ENCODE results near the gene CCDC148. TPM values are rescaled to one million over a fixed set of nuclear protein-coding genes. Genes with fewer than 3 reads are reported as not detected.

CCDC148 gene
- total and polyA plus RNA-seq, 4 donors, result 0.02 to 0.42 (median 0.31) TPM

GRCh38 chr2:158125756-158126498 is 330.6 kb downstream of the CCDC148 start:
- WGBS, result 88% methylated on average over 5 of the region's 5 CpGs
- no peaks in the 10 kb centered on the region for H3K9me3 ChIP-seq (ENCODE audit: control insufficient read depth in 4 of 4, low read length in 3 of 4)
- H3K4me1 ChIP-seq (ENCODE audit: control insufficient read depth in 4 of 4, insufficient read depth in 4 of 4, low read length in 3 of 4), result peaks cover 4 to 53% (median 42%) of the 10 kb centered on the region in 4 donors
- TF ChIP-seq ZBTB33 (IDR thresholded peaks at IDR 0.05), result no peak
- TF ChIP-seq EGR1 (IDR thresholded peaks at IDR 0.05; ENCODE audit: low read depth in 2 of 2), result no peak
- no peak for TF ChIP-seq RAD21 (IDR thresholded peaks at IDR 0.05)
- TF ChIP-seq GABPA (IDR thresholded peaks at IDR 0.05 in 1 of 2, conservative IDR thresholded peaks at IDR 0.05 in 1 of 2), result no peak
- no peak for TF ChIP-seq HNF4G (IDR thresholded peaks at IDR 0.05)
- TF ChIP-seq ATF3 (IDR thresholded peaks at IDR 0.05), result no peak
- no peak for TF ChIP-seq RXRA (IDR thresholded peaks at IDR 0.05)
- no peak for TF ChIP-seq FOXA1 (IDR thresholded peaks at IDR 0.05)
- TF ChIP-seq CTCF (IDR thresholded peaks at IDR 0.05; ENCODE audit: low read depth, low read length, missing input control), result no peak
- no peak for TF ChIP-seq YY1 (IDR thresholded peaks at IDR 0.05)
- no peak for TF ChIP-seq FOXA2 (IDR thresholded peaks at IDR 0.05)
- no peak for TF ChIP-seq HNF4A (conservative IDR thresholded peaks at IDR 0.05)
- TF ChIP-seq NR2F2 (IDR thresholded peaks at IDR 0.05), result no peak
- no peak for TF ChIP-seq JUND (IDR thresholded peaks at IDR 0.05)
- TF ChIP-seq TAF1 (conservative IDR thresholded peaks at IDR 0.05), result no peak
- no peak for TF ChIP-seq REST (IDR thresholded peaks at IDR 0.05)
- no peak for TF ChIP-seq SP1 (IDR thresholded peaks at IDR 0.05)
- H3K27me3 ChIP-seq (ENCODE audit: control insufficient read depth in 4 of 4, insufficient read depth in 4 of 4, low read length in 3 of 4), result no peaks in the 10 kb centered on the region
- DNase-seq (ENCODE audit: low spot score), result no peak
- H3K4me3 ChIP-seq (ENCODE audit: low read depth in 1 of 3, low read length in 3 of 3), result no peak overlapping the region
- H3K27ac ChIP-seq (ENCODE audit: low read depth in 1 of 2, low read length in 2 of 2), result no peak overlapping the region
- no peak overlapping the region for H3K9ac ChIP-seq (ENCODE audit: low read depth in 1 of 2, low read length in 2 of 2)
- H3K36me3 ChIP-seq (ENCODE audit: control insufficient read depth in 4 of 4, insufficient read depth in 3 of 4, low read depth in 1 of 4, low read length in 3 of 4), result no peaks in the 10 kb centered on the region
